Measurements from ENCODE around the gene UGT2A3. TPM values are rescaled to one million over a fixed set of nuclear protein-coding genes. Genes with fewer than 3 reads are reported as not detected.

The UGT2A3 gene
- total and polyA plus RNA-seq, 2 of the 8 experiments (the other 6 are each of a cell fraction or from before 2014, with no cell fraction given), result not detected

GRCh38 chr4:68905939-68906779 is 45.4 kb downstream of the UGT2A3 start:
- Histone ChIP-seq H4K20me1 (replicated peaks in 1 of 2; ENCODE audit: control insufficient read depth in 1 of 2, insufficient read depth in 2 of 2, low read length in 2 of 2) (no peaks in the 10 kb centered on the region), H3K14ac (ENCODE audit: insufficient read length) (no peak overlapping the region), H3K27me3 (replicated peaks in 1 of 4; ENCODE audit: control insufficient read depth in 3 of 4, extremely low read depth in 1 of 4, insufficient read depth in 3 of 4, low read length in 3 of 4) (no peaks in the 10 kb centered on the region), H3K27ac (ENCODE audit: low read depth, low read length) (peak overlapping the region; percentile 96), H3K56ac (replicated peaks; ENCODE audit: insufficient read length, low read depth, low read length) (peak overlapping the region; percentile 92), H2BK120ac (replicated peaks; ENCODE audit: low read depth, low read length) (peak overlapping the region; percentile 86), H3K9ac (replicated peaks in 1 of 4; ENCODE audit: extremely low read depth in 1 of 4, low read depth in 3 of 4, low read length in 3 of 4) (peak overlapping the region in 3 of 4 experiments; percentile 61 to 85 (median 68); a peak in 6 of 7 replicates), H3K18ac (ENCODE audit: extremely low read depth, low read length) (peak overlapping the region; percentile 98), H3K4ac (replicated peaks; ENCODE audit: insufficient read length, low read depth, low read length) (peak overlapping the region; percentile 92), H2AFZ (ENCODE audit: low read length) (peak overlapping the region; percentile 34; the same call in 1 of the 2 replicates), H3K23ac (ENCODE audit: insufficient read length) (no peak overlapping the region), H3K36me3 (ENCODE audit: control insufficient read depth in 2 of 4, insufficient read depth in 4 of 4, low read length in 3 of 4) (no peaks in the 10 kb centered on the region), H3K9me3 (ENCODE audit: insufficient read depth in 2 of 2, low read depth in 1 of 2, low read length in 1 of 2) (no peaks in the 10 kb centered on the region), H3K79me2 (ENCODE audit: control insufficient read depth in 1 of 2, insufficient read depth in 2 of 2, low read length in 2 of 2) (no peaks in the 10 kb centered on the region), H3K23me2 (ENCODE audit: low read depth, low read length) (peaks cover 6% of the 10 kb centered on the region), H2BK5ac (ENCODE audit: low read depth, low read length) (peak overlapping the region; percentile 99), H4K5ac (ENCODE audit: insufficient read length, low read depth, low read length) (peak overlapping the region; percentile 88), H4K8ac (ENCODE audit: extremely low read depth, insufficient read depth, low read length) (peak overlapping the region; percentile 87; the same call in 1 of the 2 replicates), H3K4me1 (replicated peaks in 1 of 4; ENCODE audit: control insufficient read depth in 3 of 4, insufficient read depth in 4 of 4, low read length in 3 of 4) (peaks cover 16 to 23% (median 20%) of the 10 kb centered on the region in 4 experiments), H3K4me3 (ENCODE audit: extremely low read depth in 1 of 4, insufficient read depth in 2 of 4, low read depth in 3 of 4, low read length in 4 of 4) (peak overlapping the region; percentile 22 to 48 (median 36); a peak in 7 of 8 replicates), H2BK12ac (ENCODE audit: low read depth, low read length) (peak overlapping the region; percentile 99), H3K4me2 (ENCODE audit: insufficient read depth in 1 of 2, low read depth in 2 of 2, low read length in 2 of 2) (peak overlapping the region; percentile 64 to 99), H2BK20ac (ENCODE audit: low read length) (peak overlapping the region; percentile 91), H4K91ac (replicated peaks; ENCODE audit: insufficient read length, low read length) (peak overlapping the region; percentile 93), H2BK15ac (ENCODE audit: low read length) (no peak overlapping the region), H3K79me1 (ENCODE audit: low read depth, low read length) (no peaks in the 10 kb centered on the region), H2AK5ac (ENCODE audit: low read depth, low read length) (peak overlapping the region; percentile 95; the same call in 1 of the 2 replicates)
- DNase-seq (ENCODE audit: low read depth in 1 of 2, low spot score in 2 of 2) (peak in 1 of 2 experiments; percentile 57), FAIRE-seq (peak; percentile 97)
- ChIA-PET CTCF (ENCODE audit: partially characterized antibody) (interaction anchor here (0.9 to 2.8 kb wide), 8 partner anchors 20 to 408 kb away, joined by 3 to 25 read pairs (median 4); no protein-coding TSS in a partner anchor), POLR2A (ENCODE audit: partially characterized antibody) (interaction anchor here (0.7 to 3.0 kb wide), 13 partner anchors 8 to 500 kb away, joined by 3 to 15 read pairs (median 4); partner anchors contain the start of gene UGT2A3)
- WGBS, 2 experiments (ENCODE audit: extremely low coverage in 1 of 2, insufficient coverage in 1 of 2, insufficient read length in 1 of 2, insufficient replicate concordance in 2 of 2, low coverage in 1 of 2, low lambda C conversion rate in 2 of 2, missing lambda C conversion rate in 1 of 2), result 5% methylated on average over 15 of the region's 16 CpGs; no CpG with 5 or more reads in 1 of the 2 experiments
- no peak for TF ChIP-seq CREB1 (IDR thresholded peaks at IDR 0.05)
- no peak for TF ChIP-seq ZNF274 (IDR thresholded peaks at IDR 0.05; ENCODE audit: borderline replicate concordance, extremely low read depth, low read length)
- peak in 1 of 2 experiments; percentile 69 for TF ChIP-seq BCL11A (IDR thresholded peaks at IDR 0.05; ENCODE audit: low read depth in 2 of 2, low read length in 2 of 2)
- TF ChIP-seq POLR2A (IDR thresholded peaks at IDR 0.05; ENCODE audit: control extremely low read depth in 1 of 2, low read depth in 2 of 2, low read length in 2 of 2), result peak in 1 of 2 experiments; percentile 51; a peak in 1 of 3 replicates
- TF ChIP-seq SIN3A (conservative IDR thresholded peaks at IDR 0.05 in 1 of 2, IDR thresholded peaks at IDR 0.05 in 1 of 2; ENCODE audit: low read depth in 1 of 2, low read length in 2 of 2), result 0 out of 4 replicates have a peak, but pooled peaks of 1 of the 2 experiments have one; percentile 23
- no peak for TF ChIP-seq ATF3 (IDR thresholded peaks at IDR 0.05; ENCODE audit: insufficient read depth, low read depth, low read length)
- TF ChIP-seq CTBP2 (IDR thresholded peaks at IDR 0.05; ENCODE audit: borderline replicate concordance, insufficient read depth, insufficient read length, low read length), result no peak
- TF ChIP-seq TAF7 (optimal IDR thresholded peaks at IDR 0.05; ENCODE audit: borderline replicate concordance, low read depth, low read length), result peak; percentile 19
- no peak for TF ChIP-seq SIRT6 (IDR thresholded peaks at IDR 0.05; ENCODE audit: low read length)
- TF ChIP-seq EZH2 (IDR thresholded peaks at IDR 0.05; ENCODE audit: low read depth, low read length, severe bottlenecking), result no peak
